Anterior cingulate cortex (tissue), 58 donors: ENCODE measurements around the gene MEOX1.
A peak's percentile ranks its signal among the peaks of the same experiment; 100 is the strongest.

ENCODE experiments used
- DNase-seq, 58 donors: peaks; one replicate each; lab custom pipeline; 2025; lab: John Stamatoyannopoulos, UW

The MEOX1 gene

DNA sequence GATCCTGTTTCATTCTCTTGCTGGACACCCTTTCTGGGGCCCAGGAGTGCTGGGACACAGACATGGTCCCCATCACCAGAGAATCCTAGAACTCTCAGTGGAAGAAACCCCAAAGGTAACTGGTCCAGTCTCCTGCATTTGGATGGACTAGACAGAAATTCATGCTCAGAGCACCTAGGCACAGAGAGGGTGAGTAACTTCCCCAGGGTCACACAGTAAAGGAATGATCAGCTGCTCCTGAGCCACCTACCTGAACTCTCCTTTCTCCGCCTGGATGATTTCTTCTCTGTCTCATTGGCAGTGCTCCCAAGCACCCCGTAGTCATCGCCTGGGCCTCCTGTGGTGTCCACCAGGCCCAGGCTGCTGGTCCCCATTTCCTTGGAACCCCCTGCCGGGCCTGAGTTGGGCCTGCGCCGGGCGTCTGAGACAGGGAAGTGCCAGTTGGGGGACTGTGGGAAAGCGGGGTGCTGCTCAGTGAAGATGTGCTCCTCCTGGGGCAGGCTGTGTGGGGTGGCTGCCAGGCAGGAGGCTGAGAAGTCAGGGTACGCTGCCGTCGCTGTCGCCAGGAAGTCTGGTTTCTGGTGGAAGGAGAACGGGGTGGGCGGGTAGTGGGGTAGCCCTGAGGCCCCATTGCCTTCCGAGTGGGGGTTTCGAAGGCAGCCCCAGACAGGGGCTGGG is 767 bp downstream of the MEOX1 start:
- no peak for DNase-seq

DNA sequence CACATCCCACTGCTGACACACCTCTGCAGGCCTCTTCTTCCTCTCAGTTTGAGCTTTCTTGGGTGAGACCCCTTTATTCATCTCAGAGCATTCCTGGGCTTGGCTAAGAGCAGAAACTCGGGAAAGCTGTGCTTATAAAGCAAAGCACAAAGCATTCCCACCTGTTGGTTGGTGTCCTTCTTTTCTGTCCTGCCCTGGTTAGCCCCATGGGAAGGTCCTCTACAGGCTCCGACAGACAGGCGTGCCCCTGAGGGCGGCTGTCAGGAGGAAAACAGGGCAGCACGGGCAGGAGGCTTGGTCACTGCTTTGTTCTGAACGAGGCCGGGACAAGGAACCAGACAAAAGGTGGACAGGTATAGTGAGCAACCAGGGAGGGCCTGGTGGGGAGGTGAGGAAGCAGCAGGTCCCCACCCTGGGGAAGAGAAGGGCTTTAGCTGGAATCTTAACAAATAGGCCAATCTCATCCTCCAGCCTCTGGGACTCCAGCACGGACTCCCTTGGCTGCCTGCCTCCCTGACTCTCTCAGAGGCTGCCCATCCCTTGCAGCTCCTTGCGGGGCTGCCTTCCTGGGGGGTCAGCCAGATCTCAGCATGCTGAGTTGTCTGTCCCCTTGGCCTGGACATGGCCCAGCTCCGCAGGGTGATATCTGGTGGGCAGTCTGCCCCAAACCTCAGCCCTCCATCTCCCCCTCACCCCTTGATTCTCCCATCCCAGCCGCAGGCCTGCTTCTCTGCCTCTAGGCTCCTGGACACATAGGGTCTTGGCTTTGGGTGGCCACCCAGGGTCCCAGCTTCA is 1.7 kb downstream of the MEOX1 start:
- DNase-seq, result no peak

DNA sequence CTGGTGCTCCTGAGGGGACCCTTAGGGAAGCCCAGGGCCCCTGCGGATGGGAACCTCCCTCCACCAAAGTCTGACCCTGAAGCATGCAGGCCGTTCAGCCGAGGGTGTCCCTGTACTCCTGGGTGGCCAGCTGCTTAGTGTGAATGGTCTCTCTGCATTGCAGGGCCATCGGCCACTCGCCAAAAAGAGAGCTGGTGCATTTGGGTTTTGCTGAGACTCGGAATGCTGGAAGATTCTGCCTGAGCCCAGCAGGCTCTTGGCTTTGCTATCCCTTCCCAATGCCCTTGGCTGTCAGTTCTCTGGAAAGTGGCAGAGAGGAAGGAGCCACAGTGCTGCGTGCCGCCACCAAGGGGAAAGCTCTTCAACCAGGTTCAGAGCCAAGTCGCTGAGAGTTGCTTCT is 2.8 kb downstream of the MEOX1 start:
- DNase-seq, result peak in 14 of 58 donors; percentile 2 to 44 (median 10)

DNA sequence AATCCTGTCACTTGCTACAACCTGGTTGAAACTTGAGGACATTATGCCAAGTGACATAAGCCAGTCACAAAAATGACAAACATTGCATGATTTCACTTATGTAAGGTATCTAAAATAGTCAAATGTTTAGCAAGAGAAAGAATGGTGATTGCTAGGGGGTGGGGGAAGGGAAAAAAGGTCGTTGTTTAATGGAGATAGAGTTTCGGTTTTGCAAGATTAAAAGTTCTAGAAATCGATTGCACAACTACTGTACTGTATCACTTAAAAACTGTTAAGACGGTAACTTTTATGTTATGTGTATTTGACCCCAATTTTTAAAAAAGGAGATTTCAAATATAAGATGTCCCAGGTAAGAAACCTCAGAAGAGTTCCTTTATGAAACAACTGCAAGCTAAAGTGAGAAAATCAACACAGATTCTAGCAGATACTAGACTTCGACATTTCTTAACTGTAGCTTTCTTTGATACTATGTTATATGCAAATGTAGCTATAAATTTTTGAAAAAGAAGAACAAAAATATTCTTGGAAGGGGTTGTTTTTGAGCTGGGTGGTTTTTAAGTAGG is 5.9 kb downstream of the MEOX1 start:
- no peak for DNase-seq

DNA sequence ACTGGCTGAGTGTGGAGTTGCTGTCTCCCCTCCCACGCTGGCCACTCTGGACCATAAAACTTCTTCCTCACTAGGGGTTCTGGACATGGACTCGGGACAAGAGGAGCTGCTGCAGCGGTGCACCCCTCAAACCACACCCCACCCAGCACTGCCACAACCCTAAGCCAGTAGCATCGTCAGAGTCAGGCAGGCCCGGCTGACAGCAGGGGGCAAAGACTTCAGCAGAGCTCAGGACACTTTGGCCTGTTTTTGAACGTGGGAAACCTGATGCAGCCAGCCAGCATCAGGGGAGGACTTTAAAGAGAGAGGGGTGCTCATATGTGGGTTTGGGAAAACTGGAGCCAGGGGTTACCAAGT is 9.6 kb downstream of the MEOX1 start:
- no peak for DNase-seq

DNA sequence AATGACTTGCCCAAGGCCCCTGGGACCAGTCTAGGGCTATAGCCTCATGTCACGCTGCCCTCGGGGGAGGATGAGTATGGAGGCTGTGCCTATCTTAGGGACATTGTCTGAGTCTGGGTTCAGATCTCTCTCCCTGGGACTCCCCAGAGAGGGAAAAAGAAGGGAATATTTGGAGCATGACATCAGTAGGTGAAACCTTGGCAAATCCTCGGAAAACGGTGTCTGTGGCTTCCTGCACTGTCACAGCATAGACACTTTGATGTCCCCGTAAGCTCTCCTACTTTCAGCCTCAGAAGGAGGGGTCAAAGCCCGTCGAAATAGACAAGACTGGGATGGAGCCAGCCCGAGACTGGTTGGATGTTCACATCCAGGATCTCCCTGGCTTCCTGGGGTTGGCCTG is 11.3 kb downstream of the MEOX1 start:
- no peak for DNase-seq

DNA sequence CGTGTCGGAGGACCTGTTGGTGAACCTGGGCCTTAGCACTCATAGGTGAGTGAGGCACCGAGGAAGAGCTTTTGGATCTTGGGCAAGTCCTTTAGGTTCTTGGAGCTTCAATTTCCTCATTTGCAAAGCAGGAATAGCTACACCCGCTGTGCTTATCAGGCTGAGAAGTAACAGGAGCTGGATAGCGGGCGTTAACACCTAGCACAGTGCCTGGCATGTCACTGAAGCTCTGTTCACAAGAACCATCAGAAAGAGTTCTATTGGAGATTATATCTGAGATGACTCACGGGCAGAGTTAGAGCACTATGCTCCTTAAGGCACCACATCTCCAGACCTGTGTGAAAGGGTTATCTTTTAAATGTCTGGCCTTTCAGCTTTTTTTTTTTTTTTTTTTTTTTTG is 12.8 kb downstream of the MEOX1 start:
- no peak for DNase-seq

DNA sequence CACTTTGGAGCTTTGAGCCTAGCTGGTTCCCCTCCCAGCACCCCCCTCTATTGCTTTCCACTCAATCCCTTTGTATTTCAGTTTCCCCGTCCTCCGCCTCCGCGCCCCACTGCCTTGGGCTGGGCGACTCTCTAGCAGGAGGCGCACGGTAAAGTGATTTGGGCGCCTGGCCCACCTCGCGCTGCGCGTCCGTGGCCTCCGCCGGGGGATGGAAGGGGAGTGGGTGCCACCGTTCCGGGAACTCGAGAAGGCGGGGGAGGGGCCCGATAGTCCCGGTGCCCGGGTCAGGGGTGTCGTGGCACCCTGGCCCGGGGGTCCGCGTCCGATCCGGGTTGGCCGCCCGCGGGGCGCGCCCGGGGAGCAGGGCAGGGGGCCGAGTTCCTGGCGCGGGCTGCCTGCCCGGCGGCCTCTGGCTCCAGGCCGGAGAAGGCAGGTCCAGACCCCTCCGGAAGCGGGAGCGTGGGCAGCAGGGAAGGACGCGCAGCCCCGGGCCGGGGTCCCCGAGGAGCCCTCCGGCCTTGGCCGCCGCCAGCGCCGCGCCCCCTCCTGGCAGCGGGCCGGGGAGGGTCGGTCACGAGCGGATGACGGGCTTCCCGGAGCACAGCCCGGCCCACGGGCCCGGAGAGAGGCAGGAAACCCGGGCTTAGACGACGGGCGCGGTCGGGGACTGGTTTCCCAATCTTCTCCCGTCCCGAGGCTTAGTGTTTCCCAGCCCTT is 15.8 kb downstream of the MEOX1 start:
- DNase-seq, result no peak

DNA sequence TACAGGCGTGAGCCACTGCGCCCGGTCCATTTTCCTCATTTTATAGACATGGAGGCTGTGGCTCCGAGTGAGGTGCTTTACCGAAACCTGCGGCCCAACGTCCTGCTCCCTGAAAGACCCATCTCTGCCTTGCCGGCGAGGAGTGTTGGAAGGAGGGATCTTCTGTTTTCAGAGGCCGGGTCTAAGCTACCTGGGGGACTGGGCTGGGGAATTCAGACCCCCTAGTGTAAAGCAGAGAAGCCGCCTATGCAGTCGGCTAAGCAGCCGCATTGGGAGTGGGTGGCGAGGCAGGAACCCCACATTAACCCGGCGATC is 16.3 kb downstream of the MEOX1 start:
- no peak for DNase-seq

DNA sequence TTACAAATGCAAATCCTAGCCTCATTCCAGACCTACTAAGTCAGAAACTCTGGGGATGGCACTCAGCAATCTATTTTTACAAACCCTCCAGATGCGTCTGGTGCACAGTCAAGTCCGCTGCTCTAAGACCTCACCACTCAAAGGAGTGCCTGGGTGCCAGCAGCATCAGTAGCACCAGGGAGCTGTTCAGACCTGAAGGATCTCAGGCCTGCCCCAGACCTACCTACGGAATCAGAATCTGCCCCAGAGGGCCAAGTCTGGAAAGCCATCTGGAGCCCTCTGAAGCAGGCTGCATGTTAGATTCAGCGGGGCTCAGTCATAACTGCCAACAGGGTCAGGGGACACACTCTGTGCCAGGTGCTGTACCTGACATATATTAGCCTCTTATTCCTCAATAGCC is 17.6 kb downstream of the MEOX1 start:
- no peak for DNase-seq

DNA sequence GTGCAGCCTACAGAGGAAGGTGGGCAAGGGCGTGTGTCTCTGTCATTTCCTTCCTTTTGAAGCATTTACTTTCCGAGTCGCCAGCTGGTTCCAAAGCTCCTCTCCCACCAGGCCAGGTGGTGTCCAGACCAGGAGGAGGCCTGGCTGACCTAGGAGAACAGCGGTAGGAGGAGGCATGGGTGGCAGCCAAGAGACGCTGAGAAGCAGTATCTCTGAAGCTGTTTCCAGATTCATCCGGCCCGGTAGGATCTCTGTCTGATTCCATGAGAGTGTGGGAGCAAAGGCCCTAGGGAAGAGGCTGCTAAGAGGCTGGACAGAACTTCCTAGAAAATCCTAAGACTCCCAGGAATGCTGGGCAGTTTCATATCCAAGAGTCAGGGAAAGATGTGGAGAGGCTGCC is 20.3 kb downstream of the MEOX1 start:
- no peak for DNase-seq

DNA sequence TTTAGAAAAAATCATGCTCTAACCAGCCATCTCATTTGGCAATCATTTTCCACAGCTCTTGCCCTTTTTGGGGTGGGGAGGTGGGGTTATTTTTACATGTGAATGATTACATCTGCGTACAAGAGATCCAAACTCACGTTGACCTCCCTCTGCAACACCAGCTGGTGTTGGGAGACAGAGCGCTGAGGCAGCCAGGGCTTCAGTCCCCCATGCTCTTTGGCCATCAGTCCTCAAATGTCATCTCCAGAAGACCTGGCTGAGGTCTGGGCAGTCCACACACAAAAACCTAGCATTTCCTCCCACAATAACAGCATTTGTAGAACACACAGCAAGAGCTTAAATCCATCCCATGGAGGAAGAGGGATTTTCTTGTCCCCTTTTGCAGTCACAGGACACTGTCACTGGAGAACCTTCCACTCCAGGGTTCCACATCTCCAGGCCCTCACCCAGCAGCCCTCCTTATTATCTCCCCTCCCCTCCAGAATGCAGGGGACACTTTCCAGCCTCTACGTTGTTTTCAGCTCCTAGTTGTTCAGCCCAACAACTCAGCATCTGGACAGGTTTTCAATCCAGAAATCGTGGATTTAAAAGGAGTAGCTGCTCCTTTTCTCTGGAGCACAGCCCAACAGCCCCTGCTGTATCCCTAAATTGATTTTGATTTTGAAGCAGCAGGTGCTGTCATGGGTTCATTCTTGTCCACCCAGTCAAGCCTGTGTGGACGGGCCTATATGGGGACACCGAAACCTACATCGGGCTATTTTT is 21.1 kb downstream of the MEOX1 start:
- DNase-seq, result no peak

DNA sequence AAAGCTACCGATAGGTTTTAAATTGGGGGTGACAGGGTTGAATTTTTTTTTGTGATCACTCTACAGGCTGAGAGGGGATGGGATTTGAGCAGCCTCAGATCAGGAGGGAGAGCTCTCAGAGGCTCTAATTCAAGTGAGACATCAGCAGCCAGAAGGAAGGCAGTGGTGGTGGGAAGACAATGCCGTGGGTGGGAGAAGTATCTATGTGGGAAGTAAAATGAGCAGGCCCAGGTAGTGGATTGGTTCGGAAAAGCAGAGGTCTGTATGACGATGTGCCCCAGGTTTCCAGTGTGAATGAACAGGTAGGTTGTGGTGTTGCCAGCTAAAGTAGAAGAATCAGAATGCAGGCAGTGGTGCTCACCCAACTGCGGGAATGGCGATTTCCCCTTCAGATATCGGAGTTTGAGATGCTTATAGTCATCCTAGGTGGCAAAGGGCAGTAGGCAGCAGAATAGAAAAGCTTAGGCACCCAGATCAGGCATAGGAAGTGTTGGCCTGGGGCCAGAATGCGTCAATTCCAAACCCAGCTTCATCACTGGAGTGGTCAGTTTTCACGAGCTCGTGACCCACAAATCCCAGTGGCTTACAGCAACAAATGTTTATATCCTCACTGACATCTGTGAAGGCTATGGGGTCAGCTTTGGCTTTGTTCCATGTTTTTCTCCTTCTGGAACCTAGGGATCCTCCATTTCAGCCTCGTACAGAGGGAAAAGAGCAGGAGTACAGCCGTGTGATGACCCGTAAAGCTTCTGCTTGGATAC is 24.0 kb downstream of the MEOX1 start:
- no peak for DNase-seq

DNA sequence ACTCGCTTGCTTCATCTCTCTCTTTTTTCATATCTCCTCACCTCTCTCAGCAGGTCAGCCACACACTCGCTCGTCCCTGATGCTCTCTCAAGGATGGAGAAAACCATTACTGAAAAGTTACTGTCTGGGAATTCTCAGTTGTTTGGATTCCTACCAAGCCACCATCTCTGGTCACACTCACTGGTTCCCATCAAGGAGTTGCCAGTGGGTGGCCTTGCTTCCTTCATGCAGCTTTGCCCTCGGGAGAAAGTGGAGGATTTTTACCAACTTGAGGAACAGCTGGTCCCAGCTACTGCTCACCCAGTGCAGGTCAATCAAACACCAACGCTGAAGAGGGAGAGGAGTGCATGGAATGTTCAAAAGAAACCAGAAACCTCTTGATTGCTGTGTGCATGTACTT is 25.3 kb downstream of the MEOX1 start:
- DNase-seq, result no peak

DNA sequence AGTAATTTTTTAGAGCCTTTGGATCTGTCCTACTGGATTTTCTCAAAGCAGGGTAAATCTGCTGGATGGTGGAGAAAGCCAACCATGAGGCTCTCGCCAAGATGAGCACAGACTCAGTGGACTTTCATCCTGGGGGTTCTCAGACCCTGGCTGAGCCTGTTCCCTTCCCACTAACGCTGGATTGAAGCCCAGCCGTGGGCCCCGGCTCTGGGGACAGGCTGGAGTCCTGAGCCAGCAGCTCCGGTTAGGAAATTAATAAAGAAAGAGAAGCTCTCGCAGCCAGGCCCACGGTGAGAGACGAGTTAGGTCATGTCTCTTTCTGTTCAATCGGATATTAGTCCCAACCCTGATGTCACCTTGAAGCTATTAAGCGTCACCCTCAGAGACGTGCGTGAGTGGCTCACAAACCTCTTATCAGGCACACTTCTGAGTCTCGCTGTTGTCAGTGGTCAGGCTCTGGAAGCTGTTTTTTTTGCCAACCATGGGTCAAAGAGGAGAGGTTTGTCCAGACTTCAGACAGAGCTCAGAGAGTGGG is 27.1 kb downstream of the MEOX1 start:
- DNase-seq, result peak in 2 of 58 donors; percentile 1 to 9

DNA sequence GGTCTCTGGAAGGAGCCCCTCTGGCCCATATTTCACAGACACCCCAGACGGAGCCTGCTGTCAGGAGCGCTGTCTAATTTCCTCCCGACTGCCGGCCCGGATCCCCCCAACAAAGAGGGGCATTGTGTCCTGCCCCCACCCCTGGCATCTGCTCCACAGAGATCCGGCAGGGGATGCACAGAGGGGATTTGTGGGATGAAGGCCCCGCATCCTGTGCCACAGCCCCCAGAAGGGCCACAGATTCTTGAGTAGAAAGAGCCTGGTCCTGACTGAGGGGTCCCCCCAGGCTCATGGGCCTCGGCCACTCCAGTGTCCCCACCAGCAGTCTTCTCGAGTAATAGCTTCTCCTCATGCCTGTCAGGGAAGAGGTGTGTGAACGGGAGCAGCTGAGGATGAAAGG is 29.5 kb downstream of the MEOX1 start:
- DNase-seq, result no peak

DNA sequence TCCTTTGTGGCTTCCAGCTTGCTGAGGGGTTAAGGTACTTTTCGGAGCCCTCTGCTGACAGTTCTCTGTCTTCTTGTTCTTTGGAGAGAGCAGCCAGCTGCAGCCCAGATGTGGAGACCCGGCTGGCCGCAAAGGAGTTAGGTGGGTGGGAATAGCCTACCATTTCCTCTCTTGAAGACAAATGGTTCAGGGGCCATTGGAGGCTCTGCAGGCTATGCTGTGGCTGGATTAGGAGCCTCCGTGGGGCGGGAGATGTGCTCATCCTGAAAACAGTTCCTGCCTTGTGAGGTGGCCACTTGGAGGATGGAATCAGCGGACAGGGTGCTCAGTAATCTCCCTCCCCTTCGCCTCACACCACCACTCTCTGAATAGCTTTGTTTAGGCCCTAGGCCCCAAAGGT is 30.3 kb downstream of the MEOX1 start:
- DNase-seq, result no peak

DNA sequence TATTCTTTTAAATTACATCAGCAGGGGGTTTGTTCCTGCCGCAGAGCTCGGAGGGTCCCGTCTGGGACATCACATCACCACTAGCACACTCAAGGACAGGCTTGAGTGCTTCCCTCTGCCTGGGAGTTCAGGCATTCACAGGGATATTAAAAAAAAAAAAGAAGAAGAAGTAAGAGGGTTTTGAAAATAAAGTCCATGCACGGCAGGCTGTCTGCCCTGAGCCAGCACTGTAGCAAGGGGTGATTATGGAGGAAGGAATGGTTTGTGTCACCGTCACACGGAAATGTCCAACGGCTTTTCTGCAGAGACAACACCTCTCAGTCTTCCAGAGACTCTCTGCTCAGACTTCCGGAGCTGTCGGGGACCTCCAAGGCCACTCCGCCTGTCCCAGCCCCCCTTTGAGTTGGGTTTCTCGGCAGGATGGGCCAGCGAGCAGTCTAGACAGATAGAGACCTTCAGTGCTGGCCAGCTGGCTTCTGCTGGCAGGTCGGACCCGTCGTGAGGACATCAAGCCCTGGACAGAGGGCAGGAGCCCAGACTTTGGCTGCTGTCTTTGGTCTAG is 33.6 kb downstream of the MEOX1 start:
- no peak for DNase-seq

DNA sequence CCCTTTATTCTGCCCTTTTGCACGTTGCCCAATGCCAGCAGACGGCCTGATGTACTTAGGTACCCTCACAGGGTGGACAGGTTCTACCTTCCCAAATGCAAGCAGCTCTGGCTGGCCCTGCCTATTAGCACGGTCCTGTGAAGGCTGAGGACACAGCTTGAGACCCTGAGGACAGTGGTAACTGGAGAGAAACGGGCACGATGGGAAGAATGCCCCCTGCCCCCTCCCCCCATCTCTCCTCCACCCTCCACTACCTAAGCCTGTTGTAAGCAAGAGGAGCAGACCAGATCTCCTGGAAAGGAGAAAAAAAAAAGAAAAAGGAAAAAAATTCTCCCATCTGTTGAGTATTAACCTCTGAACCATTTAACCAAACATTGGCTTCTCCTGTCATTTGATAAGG is 34.1 kb downstream of the MEOX1 start:
- no peak for DNase-seq
